Measurements from ENCODE around the gene DOCK10. TPM values are rescaled to one million over a fixed set of nuclear protein-coding genes. Genes with fewer than 3 reads are reported as not detected.

Gene DOCK10
- total RNA-seq, 1 donor from 2014 or later, result 15.2 TPM

DNA sequence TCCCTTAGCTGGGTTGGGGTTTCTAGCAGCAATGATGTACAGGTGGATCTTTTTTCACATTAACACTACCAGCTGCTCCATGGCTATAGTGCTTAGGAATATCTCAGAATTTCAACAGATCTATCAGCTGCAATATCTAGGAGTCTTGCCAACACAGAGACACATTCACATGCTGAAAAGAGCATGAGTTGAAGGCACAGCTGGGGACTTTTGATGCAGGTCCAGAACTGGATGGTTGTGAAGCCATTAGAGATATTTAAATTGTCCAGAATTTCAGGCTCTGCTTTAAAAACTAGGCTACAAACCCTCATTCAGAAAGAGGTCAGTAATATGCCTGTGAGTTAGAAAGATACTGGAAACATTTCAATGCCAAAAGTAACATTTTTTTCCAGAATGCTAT lies 203.9 kb downstream of the DOCK10 start:
- TF ChIP-seq, protein P1, sequence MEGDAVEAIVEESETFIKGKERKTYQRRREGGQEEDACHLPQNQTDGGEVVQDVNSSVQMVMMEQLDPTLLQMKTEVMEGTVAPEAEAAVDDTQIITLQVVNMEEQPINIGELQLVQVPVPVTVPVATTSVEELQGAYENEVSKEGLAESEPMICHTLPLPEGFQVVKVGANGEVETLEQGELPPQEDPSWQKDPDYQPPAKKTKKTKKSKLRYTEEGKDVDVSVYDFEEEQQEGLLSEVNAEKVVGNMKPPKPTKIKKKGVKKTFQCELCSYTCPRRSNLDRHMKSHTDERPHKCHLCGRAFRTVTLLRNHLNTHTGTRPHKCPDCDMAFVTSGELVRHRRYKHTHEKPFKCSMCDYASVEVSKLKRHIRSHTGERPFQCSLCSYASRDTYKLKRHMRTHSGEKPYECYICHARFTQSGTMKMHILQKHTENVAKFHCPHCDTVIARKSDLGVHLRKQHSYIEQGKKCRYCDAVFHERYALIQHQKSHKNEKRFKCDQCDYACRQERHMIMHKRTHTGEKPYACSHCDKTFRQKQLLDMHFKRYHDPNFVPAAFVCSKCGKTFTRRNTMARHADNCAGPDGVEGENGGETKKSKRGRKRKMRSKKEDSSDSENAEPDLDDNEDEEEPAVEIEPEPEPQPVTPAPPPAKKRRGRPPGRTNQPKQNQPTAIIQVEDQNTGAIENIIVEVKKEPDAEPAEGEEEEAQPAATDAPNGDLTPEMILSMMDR (IDR thresholded peaks at IDR 0.05), result no peak
- H3K27ac Mint-ChIP-seq (ENCODE audit: unreplicated experiment), result peak overlapping the region; percentile 6

DNA sequence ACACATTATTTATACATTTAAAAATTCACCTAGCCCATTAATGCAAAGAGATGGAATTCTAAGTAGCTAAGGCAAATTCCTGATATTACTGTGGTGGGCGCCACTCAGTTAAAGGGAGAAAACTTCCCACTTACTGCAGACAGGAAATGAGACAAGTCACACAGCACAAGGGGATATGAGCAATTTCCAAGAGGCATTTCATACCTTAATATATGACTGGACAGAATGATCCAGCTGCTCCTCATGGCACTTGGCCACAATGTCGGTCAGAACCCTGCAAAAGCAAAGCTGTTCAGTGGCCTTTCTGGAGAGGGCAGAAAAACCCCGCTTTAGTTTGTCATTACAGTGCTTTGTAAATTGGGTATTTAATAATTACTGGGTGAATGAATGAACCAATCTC lies 204.7 kb downstream of the DOCK10 start:
- Mint-ChIP-seq H3K27ac (ENCODE audit: unreplicated experiment) (peak overlapping the region; percentile 48), H3K36me3 (ENCODE audit: unreplicated experiment) (peaks cover 19% of the 10 kb centered on the region), H3K27me3 (ENCODE audit: unreplicated experiment) (no peaks in the 10 kb centered on the region), H3K4me1 (ENCODE audit: unreplicated experiment) (peaks cover 31% of the 10 kb centered on the region), H3K4me3 (ENCODE audit: unreplicated experiment) (no peak overlapping the region), H3K9me3 (ENCODE audit: unreplicated experiment) (peaks cover 4% of the 10 kb centered on the region)
- TF ChIP-seq, protein P1 (IDR thresholded peaks at IDR 0.05), result no peak
- DNase-seq (ENCODE audit: extremely low spot score, unreplicated experiment), result no peak

More for the DNA sequence above, 203.9 kb downstream of the DOCK10 start:
- Mint-ChIP-seq H3K4me3 (ENCODE audit: unreplicated experiment) (no peak overlapping the region), H3K4me1 (ENCODE audit: unreplicated experiment) (peaks cover 35% of the 10 kb centered on the region), H3K27me3 (ENCODE audit: unreplicated experiment) (no peaks in the 10 kb centered on the region), H3K36me3 (ENCODE audit: unreplicated experiment) (peaks cover 17% of the 10 kb centered on the region), H3K9me3 (ENCODE audit: unreplicated experiment) (peaks cover 4% of the 10 kb centered on the region)
- DNase-seq (ENCODE audit: extremely low spot score, unreplicated experiment), result no peak

DNA sequence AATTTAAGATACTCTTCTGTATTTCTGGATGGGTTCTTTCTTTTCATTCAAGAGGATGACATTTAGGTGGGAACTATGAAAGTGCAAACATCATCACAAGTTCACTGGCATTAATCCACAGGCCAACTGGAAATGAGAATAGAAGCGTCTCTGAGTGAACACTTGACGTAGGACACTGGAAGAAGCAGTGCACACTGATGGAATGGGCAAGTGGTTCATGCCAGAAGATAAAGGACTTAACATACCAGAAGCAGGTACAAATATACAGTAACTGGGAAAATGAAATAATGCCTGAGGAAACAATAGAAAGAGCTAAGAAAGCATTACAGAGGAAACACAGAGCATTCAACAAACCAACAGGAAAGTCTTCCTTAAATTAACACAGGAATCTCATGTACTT lies 205.2 kb downstream of the DOCK10 start:
- Mint-ChIP-seq H3K36me3 (ENCODE audit: unreplicated experiment) (peaks cover 20% of the 10 kb centered on the region), H3K4me1 (ENCODE audit: unreplicated experiment) (peaks cover 31% of the 10 kb centered on the region), H3K4me3 (ENCODE audit: unreplicated experiment) (no peak overlapping the region), H3K27me3 (ENCODE audit: unreplicated experiment) (no peaks in the 10 kb centered on the region), H3K9me3 (ENCODE audit: unreplicated experiment) (peaks cover 4% of the 10 kb centered on the region), H3K27ac (ENCODE audit: unreplicated experiment) (peak overlapping the region; percentile 48)
- no peak for DNase-seq (ENCODE audit: extremely low spot score, unreplicated experiment)
- TF ChIP-seq, protein P1 (IDR thresholded peaks at IDR 0.05), result no peak

DNA sequence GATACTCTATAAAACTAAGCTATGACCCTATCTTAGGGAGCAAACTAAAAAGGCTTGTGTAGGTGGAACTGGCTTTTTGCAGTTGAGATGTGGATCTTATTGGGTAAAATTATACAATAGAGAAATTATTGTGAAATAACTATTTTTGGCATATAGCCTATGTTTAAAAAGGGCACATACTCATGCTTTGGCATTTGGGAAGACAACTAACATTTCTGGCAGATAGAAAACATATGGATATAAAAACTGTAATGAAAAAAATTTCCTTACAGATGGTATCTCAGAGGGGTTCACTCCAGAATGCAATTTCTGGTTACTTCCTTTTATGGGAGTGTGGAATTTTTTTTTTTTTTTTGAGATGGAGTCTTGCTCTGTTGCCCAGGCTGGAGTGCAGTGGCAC lies 206.0 kb downstream of the DOCK10 start:
- Mint-ChIP-seq H3K9me3 (ENCODE audit: unreplicated experiment) (peaks cover 4% of the 10 kb centered on the region), H3K4me1 (ENCODE audit: unreplicated experiment) (peaks cover 31% of the 10 kb centered on the region), H3K36me3 (ENCODE audit: unreplicated experiment) (peaks cover 20% of the 10 kb centered on the region), H3K4me3 (ENCODE audit: unreplicated experiment) (no peak overlapping the region), H3K27ac (ENCODE audit: unreplicated experiment) (peak overlapping the region; percentile 40), H3K27me3 (ENCODE audit: unreplicated experiment) (no peaks in the 10 kb centered on the region)
- DNase-seq (ENCODE audit: extremely low spot score, unreplicated experiment), result no peak
- TF ChIP-seq, protein P1 (IDR thresholded peaks at IDR 0.05), result no peak

DNA sequence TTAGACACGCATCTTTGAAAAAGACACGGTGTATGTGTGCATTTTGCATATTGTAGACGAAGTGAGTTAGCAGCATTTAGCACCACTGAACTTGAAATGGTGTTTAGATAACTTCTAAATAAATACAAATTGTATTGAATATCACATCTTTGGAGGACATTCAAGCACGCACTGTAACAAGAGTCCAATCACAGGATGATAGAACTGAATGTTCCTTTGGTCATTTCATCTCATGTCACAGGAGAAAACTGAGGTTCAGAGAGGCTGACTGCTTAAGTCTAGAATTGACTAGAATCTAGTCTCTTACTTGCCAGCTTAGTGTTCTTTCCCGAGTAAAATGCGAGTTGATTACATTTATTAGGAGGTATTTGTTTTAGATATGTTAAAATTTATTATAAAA lies 206.9 kb downstream of the DOCK10 start:
- Mint-ChIP-seq H3K27ac (ENCODE audit: unreplicated experiment) (no peak overlapping the region), H3K4me3 (ENCODE audit: unreplicated experiment) (no peak overlapping the region), H3K27me3 (ENCODE audit: unreplicated experiment) (no peaks in the 10 kb centered on the region), H3K9me3 (ENCODE audit: unreplicated experiment) (no peaks in the 10 kb centered on the region), H3K36me3 (ENCODE audit: unreplicated experiment) (peaks cover 16% of the 10 kb centered on the region), H3K4me1 (ENCODE audit: unreplicated experiment) (peaks cover 31% of the 10 kb centered on the region)
- TF ChIP-seq, protein P1 (IDR thresholded peaks at IDR 0.05), result no peak
- DNase-seq (ENCODE audit: extremely low spot score, unreplicated experiment), result no peak

Data from osteocyte (in vitro differentiated cells).